GM21367 (cell line): ENCODE measurements around the gene DNM3.
A peak's percentile ranks its signal among the peaks of the same experiment; 100 is the strongest.

Experiments used
- ATAC-seq: cut with Tn5 transposase; IDR thresholded peaks from one replicate; pipeline ENCODE4 v1.9.1; 2021; ENCODE audit not compliant: unreplicated experiment

The DNM3 gene

GRCh38 chr1:172308142-172308541 lies 466.8 kb downstream of the DNM3 start:
- no peak for ATAC-seq

DNA sequence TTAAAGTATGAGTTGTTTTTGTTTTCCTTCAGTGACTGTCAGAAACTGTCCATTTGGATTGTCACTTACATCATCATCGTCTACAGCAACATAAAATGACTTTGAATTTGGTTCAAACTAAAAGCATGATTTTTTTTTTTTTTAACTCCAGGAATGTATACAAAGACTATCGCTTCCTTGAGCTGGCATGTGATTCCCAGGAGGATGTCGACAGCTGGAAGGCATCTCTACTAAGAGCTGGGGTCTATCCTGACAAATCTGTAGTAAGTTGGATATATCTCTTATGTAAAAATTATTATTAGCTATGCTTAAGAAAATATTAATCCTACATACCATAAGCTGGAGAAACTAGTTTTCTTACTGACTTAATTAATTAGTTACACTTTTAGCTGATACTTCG lies 467.3 kb downstream of the DNM3 start:
- ATAC-seq, result no peak

DNA sequence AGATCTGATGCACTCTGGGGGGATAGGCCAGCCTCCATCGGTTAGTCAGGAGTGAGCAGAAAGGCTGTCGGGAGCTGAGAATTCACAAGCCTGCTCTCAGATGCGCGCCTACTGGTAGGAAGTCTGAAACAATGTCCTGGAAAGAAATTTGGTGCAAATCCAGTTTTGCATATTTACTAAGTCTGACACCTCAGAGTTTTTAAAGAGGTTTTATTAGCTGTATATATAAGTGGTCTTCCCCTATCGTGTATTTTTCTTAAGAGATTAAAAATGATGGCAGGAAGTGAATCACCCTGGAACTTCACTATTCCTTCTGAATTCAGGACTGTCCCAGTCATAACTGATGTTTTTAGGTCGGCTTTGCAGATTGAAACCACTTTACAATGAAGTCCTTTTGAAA lies 479.4 kb downstream of the DNM3 start:
- ATAC-seq, result no peak

GRCh38 chr1:172321451-172321850 lies 480.2 kb downstream of the DNM3 start:
- ATAC-seq, result no peak

DNA sequence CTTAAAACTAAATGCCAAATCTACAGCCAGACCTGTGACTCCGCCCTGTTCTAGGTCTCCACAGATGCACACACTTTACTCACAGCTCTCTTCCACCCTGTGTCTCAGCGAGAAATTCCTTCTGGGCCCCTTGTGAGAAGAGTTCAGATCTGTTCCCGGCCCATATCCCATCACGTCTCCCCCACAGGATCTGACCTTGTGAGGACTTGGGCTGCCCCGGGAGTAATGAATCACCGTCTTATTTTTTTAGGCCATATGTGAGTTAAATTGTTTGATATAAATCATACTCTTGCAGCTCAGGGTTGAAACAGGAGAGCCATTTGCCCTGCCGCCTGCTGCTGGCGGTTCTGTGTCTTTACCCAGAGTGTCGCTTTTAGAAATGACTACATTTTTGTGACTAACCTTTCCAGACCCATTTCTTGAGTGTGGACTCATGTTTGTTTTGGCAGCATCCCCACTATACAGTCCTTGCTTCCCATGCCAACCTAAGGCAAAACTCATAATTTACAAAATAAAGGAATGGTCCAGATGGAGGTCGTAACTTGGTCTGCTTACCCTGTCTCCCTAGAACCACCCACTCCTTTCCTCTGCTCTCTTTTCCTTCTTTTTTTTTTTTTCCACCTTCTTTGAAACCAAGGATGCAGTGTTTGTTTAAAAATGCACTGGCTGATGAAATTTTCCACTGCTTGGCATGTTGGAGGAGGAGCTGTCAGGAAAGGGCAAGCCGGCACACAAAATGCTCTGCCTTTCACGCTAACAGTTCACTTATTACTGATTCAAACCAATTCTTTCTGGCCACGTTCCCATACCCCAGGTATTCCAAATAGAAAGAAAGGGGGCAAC lies 481.1 kb downstream of the DNM3 start:
- no peak for ATAC-seq

GRCh38 chr1:172323686-172324085 lies 482.4 kb downstream of the DNM3 start:
- no peak for ATAC-seq

GRCh38 chr1:172324086-172324485 lies 482.8 kb downstream of the DNM3 start:
- no peak for ATAC-seq

DNA sequence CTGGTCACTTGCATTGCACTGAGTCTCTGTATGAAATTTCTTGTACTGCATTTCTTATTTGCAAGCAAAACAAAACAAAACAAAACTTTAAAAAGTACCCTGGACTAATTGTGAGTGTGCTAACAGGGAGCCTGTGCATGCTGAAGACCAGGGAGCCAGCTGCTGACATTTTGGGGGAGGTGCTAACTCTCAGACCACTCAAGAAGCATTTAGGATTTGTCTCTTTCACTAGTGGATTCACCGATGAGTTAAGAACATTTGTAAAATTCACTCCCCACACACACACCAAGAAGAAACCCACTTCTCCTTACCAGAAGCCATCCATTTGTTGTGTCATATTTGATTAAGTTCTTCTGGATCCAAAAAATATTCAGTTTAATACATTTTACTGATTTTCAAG lies 483.5 kb downstream of the DNM3 start:
- ATAC-seq, result no peak

GRCh38 chr1:172325531-172325930 lies 484.2 kb downstream of the DNM3 start:
- ATAC-seq, result no peak

DNA sequence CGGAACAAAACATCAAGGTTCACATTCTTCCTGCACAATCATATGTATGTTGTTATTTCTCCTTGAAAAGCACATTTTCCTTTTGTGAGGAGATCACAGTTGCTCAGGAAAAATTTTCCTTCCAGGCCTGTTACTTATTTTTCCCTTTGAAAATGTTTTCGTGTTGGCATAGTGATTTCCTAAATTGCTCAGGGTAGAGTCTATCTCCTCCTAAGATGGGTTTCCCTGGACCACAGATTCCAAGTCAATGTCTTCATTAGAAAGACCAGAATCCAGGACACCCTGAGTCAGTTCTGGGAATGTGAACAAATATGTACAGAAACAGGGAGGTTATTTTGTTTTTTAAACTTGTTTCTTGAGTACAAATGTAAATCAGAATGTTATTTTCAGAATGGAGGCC lies 484.8 kb downstream of the DNM3 start:
- ATAC-seq, result no peak

- no peak for ATAC-seq
Observed at GRCh38 chr1:172328266-172328665, 487.0 kb downstream of the DNM3 start.

DNA sequence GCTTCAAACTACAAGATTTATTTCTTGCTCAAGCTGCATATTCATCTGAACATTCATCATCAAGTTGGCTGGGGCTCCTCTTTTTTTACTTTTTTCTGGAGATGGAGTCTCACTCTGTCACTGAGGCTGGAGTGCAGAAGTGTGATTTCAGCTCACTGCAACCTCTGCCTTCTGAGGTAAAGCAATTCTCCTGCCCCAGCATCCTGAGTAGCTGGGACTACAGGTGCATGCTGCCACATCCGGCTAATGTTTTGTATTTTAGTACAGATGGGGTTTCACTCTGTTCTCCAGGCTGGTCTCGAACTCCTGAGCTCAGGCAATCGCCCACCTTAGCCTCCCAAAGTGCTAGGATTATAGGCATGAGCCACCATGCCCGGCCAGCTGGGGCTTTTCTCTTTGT lies 490.9 kb downstream of the DNM3 start:
- ATAC-seq, result no peak

- no peak for ATAC-seq
Observed at GRCh38 chr1:172335377-172335776, 494.1 kb downstream of the DNM3 start.

DNA sequence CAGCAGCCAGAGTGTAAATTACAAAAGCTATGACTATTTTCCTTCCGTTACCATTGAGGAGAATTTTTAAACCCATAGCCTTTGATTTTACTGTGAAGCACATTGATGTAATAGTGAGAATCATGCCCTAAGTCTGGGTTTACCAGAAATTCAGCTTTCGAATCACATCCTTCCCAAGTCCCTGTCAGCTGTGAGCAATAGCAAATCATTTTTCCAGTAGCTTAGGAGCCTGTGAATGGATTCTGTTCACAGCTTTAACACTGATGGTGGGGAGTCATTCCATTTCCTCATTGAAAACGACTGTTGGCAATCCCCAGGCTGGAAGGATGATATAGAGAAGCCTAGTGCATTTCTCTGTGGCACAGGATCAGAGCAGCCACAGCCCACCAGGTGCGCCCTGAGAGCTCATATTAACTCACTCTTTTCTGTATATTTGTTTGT lies 497.0 kb downstream of the DNM3 start:
- no peak for ATAC-seq

DNA sequence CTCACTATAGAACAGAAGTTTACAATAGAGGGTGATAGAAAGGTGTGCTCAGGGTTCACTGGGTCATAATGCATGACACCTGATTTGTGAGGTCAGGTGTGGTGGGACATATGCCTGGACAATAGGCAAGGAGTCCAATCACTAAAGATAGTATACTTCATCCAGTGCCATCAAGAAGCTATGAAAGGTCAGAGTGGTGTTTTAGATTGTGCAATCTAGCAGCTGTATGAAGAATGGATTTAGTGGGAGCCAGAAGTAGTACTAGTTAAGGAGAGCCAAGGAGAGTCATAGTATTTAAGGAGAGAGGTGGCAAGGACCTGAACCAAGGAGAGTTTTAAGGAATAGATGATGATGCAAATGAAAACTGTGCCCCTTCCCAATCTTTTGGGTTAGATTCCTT lies 498.5 kb downstream of the DNM3 start:
- no peak for ATAC-seq

- ATAC-seq, result no peak
Observed at GRCh38 chr1:172340520-172340919, 499.2 kb downstream of the DNM3 start.

DNA sequence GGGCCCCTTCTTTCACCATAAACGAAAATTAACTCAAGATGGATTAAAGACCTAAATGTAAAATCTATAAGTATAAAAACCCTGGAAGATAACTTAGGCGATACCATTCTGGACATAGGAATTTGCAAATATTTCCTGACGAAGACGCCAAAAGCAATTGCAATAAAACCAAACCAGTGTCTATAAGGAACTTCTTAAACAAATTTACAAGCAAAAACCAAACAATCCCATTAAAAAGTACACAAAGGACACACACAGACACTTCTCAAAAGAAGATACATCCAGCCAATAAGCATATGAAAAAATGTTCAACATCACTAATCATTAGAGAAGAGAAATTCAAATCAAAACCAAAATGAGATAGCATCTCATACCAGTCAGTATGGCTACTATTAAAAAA lies 500.4 kb downstream of the DNM3 start:
- ATAC-seq, result no peak

DNA sequence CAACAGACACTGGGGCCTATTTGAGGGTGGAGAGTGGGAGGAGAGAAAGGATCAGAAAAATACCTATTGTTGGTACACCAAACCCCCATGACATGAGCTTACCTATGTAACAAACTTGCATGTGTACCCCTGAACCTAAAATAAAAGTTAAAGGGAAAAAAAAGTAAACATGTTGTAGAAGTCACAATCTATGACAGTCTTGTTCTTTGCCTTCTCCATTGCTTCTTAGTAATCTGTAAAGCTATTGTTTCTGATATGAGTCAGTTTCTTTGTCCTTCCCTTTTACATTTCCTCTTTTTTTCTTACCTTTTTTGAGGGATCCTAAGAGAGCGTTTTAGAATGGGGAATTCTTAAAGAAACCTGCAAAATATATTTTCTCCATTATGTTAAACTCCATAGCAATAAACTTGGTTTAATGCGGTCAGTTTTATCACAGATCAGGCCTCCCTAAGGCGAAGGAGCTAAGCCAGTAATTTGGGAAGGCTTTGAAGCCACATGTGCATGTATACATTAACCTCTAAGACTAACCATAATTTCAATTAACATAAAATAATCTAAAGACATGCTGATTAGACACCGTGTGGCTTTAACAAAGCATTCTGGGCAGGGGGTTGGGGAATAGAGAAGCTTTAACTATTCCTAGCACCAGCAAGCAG lies 501.4 kb downstream of the DNM3 start:
- ATAC-seq, result peak; percentile 37

- no peak for ATAC-seq
Observed at GRCh38 chr1:172343240-172344160, 502.2 kb downstream of the DNM3 start.

DNA sequence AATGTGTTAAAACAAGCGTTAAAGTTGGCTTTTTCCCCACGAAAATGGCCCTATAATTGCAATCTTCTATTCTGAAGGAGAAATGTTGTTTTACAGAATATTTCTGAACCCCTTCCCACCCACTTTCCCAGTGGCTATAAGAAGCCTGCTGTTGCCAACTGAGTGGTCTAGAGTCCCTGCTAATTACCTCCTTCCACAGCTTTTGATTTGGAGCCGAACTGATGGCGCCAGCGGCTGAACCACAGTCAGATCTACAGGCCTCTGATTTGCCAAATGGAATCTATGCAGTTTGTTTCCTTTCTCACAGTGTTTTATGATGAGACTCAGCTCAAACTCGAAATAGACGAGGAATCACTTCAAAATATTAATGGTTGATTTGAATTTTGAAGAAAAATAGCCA lies 503.1 kb downstream of the DNM3 start:
- no peak for ATAC-seq

DNA sequence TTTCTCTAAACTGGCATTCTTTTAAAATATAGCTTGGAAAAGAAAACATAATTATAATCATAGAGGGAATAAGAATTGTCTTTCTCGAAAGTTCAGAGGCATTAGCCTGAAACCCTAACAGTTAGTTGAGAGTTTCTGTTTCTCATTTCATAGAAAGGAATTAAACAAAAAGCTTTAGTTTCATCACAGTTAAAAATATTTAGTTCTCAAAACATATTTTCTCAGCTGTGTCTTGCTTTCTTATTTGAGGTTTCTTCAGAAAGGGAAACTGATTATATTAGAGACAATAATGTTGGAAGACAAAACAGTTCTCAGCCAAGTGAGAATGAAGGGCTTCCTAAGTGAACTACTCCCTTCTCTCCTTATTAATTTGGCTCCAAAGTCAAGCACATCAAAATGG lies 503.8 kb downstream of the DNM3 start:
- peak; percentile 28 for ATAC-seq
